ENCODE data around the gene RIBC1.
A peak's percentile ranks its signal among the peaks of the same experiment; 100 is the strongest.
"Not testable (repeated sequence)": the region's sequence is repeated elsewhere in the genome, so short reads cannot be mapped to it uniquely, and the experiment has no call there.

The RIBC1 gene

GRCh38 chrX:53422861-53423306 is at the start of gene RIBC1:
Gene RIBC1, plus strand, starts transcription at chrX:53422873. Its CDS starts 3,404 bp downstream, at chrX:53426277.
- DNase-seq = no peak

GRCh38 chrX:53373307-53373706 is 49.4 kb upstream of the RIBC1 start:
- no peak for DNase-seq

GRCh38 chrX:53374222-53374820 is 48.4 kb upstream of the RIBC1 start:
- no peak for DNase-seq

GRCh38 chrX:53374923-53375322 is 47.8 kb upstream of the RIBC1 start:
- no peak for DNase-seq

GRCh38 chrX:53376888-53377287 is 45.8 kb upstream of the RIBC1 start:
- DNase-seq = no peak

GRCh38 chrX:53377464-53377863 is 45.2 kb upstream of the RIBC1 start:
- DNase-seq = no peak

- DNase-seq = no peak
Observed at GRCh38 chrX:53379008-53379710, 43.5 kb upstream of the RIBC1 start.

GRCh38 chrX:53379747-53380146 is 42.9 kb upstream of the RIBC1 start:
- DNase-seq = no peak

GRCh38 chrX:53383376-53384076 is 39.1 kb upstream of the RIBC1 start:
- DNase-seq = no peak

GRCh38 chrX:53395605-53396298 is 26.9 kb upstream of the RIBC1 start:
- DNase-seq = no peak

GRCh38 chrX:53398216-53398615 is 24.5 kb upstream of the RIBC1 start:
- DNase-seq = no peak

GRCh38 chrX:53403535-53403934 is 19.1 kb upstream of the RIBC1 start:
- DNase-seq = no peak

GRCh38 chrX:53412446-53412845 is 10.2 kb upstream of the RIBC1 start:
- DNase-seq = no peak

- not testable (repeated sequence) for DNase-seq
Observed at GRCh38 chrX:53420351-53420750, 2.3 kb upstream of the RIBC1 start.

- no peak for DNase-seq
Observed at GRCh38 chrX:53421125-53421524, 1.5 kb upstream of the RIBC1 start.

GRCh38 chrX:53421772-53422085 is 944 bp upstream of the RIBC1 start:
- DNase-seq = no peak

GRCh38 chrX:53422086-53422860 is 400 bp upstream of the RIBC1 start, which contains the start of gene SMC1A:
Gene SMC1A, minus strand, starts transcription at chrX:53422654. Its CDS starts 54 bp downstream, at chrX:53422600.
- peak; percentile 69 for DNase-seq

GRCh38 chrX:53429755-53430154 is 7.1 kb downstream of the RIBC1 start:
- no peak for DNase-seq

GRCh38 chrX:53430231-53430630 is 7.6 kb downstream of the RIBC1 start:
- no peak for DNase-seq

GRCh38 chrX:53433651-53434639 is 11.3 kb downstream of the RIBC1 start, which contains the start of gene HSD17B10:
Gene HSD17B10, minus strand, starts transcription at chrX:53434370. Its CDS starts 25 bp downstream, at chrX:53434345.
- no peak for DNase-seq

GRCh38 chrX:53435997-53436396 is 13.3 kb downstream of the RIBC1 start:
- DNase-seq = no peak

Measured in NCI-H2029 treated with DMSO at 0.1 percent for 48 hours (cell line).